ENCODE results near the gene SHISA9.

Gene SHISA9

GRCh38 chr16:13205352-13205751 lies 304.0 kb downstream of the SHISA9 start:
- DNase-seq, result no peak

- DNase-seq, result no peak
Observed at GRCh38 chr16:13206606-13207005, 305.2 kb downstream of the SHISA9 start.

- no peak for DNase-seq
Observed at GRCh38 chr16:13207151-13207550, 305.8 kb downstream of the SHISA9 start.

- no peak for DNase-seq
Observed at GRCh38 chr16:13223666-13224065, 322.3 kb downstream of the SHISA9 start.

- no peak for DNase-seq
Observed at GRCh38 chr16:13229039-13229438, 327.6 kb downstream of the SHISA9 start.

- no peak for DNase-seq
Observed at GRCh38 chr16:13231365-13231764, 330.0 kb downstream of the SHISA9 start.

- DNase-seq, result no peak
Observed at GRCh38 chr16:13234999-13235398, 333.6 kb downstream of the SHISA9 start.

GRCh38 chr16:13236308-13236707 lies 334.9 kb downstream of the SHISA9 start:
- DNase-seq, result no peak

GRCh38 chr16:13238182-13238581 lies 336.8 kb downstream of the SHISA9 start:
- no peak for DNase-seq

GRCh38 chr16:13242201-13242600 lies 340.8 kb downstream of the SHISA9 start:
- no peak for DNase-seq

GRCh38 chr16:13244770-13245169 lies 343.4 kb downstream of the SHISA9 start:
- DNase-seq, result no peak

- no peak for DNase-seq
Observed at GRCh38 chr16:13245713-13246377, 344.4 kb downstream of the SHISA9 start.

GRCh38 chr16:13254998-13255614 lies 353.7 kb downstream of the SHISA9 start:
- DNase-seq, result no peak

- no peak for DNase-seq
Observed at GRCh38 chr16:13262270-13263090, 361.1 kb downstream of the SHISA9 start.

- DNase-seq, result no peak
Observed at GRCh38 chr16:13264749-13265552, 363.6 kb downstream of the SHISA9 start.

- DNase-seq, result no peak
Observed at GRCh38 chr16:13269359-13269758, 368.0 kb downstream of the SHISA9 start.

GRCh38 chr16:13269905-13270528 lies 368.6 kb downstream of the SHISA9 start:
- DNase-seq, result no peak

- no peak for DNase-seq
Observed at GRCh38 chr16:13270602-13271001, 369.2 kb downstream of the SHISA9 start.

- DNase-seq, result no peak
Observed at GRCh38 chr16:13289515-13289914, 388.1 kb downstream of the SHISA9 start.

Data from midbrain (tissue), 1 donor.